Trophoblast cell (in vitro differentiated cells and primary cell): Measurements from ENCODE around the gene TMEM52B.

Experiments
- DNase-seq, 2 donors: peaks; one replicate each; pipeline ENCODE4 v3.0.0-alpha.2; 2016
- H2AFZ ChIP-seq: 2 replicates; pipeline ENCODE4 v1.6.1; 2013; ENCODE audit warnings: low read length, moderate library complexity, mild to moderate bottlenecking; ENCODE audit not compliant: insufficient read depth, poor library complexity
- H2AK5ac ChIP-seq: 2 replicates; pipeline ENCODE4 v1.6.1; 2013; ENCODE audit warnings: mild to moderate bottlenecking, low read length
- H2BK120ac ChIP-seq: 2 replicates; pipeline ENCODE4 v1.6.1; 2013; ENCODE audit warnings: low read length, mild to moderate bottlenecking, moderate library complexity; ENCODE audit not compliant: insufficient read depth, poor library complexity
- H2BK12ac ChIP-seq: 2 replicates; pipeline ENCODE4 v1.6.1; 2013; ENCODE audit warnings: mild to moderate bottlenecking, low read length, moderate library complexity
- H2BK5ac ChIP-seq: 2 replicates; pipeline ENCODE4 v1.6.1; 2013; ENCODE audit warnings: low read length, low read depth, moderate library complexity, mild to moderate bottlenecking; ENCODE audit not compliant: poor library complexity
- H3K14ac ChIP-seq: 2 replicates; pipeline ENCODE4 v1.6.1; 2013; ENCODE audit warnings: mild to moderate bottlenecking, low read length
- H3K18ac ChIP-seq: 2 replicates; pipeline ENCODE4 v1.6.1; 2013; ENCODE audit warnings: mild to moderate bottlenecking, low read length
- H3K23ac ChIP-seq: 2 replicates; pipeline ENCODE4 v1.6.1; 2013; ENCODE audit warnings: low read length
- H3K27ac ChIP-seq: 2 replicates; pipeline ENCODE4 v1.5.1; 2013; ENCODE audit warnings: low read depth, mild to moderate bottlenecking, inconsistent platforms, low read length, moderate library complexity
- H3K27me3 ChIP-seq: 2 replicates; pipeline ENCODE4 v1.6.1; 2013; ENCODE audit warnings: inconsistent platforms, mild to moderate bottlenecking, low read length, moderate library complexity; ENCODE audit not compliant: insufficient read depth
- H3K36me3 ChIP-seq, 2 experiments: 1 replicate in 1 of 2; 2 replicates in 1 of 2; pipeline ENCODE4 v1.6.1; 2013; ENCODE audit warnings: low read length in 2 of 2, mild to moderate bottlenecking in 2 of 2, moderate library complexity in 1 of 2; ENCODE audit not compliant: insufficient read depth in 2 of 2, control insufficient read depth in 1 of 2
- H3K4ac ChIP-seq: 2 replicates; pipeline ENCODE4 v1.6.1; 2013; ENCODE audit warnings: low read depth, mild to moderate bottlenecking, low read length, moderate library complexity
- H3K4me1 ChIP-seq, 2 experiments: 1 replicate in 1 of 2; 2 replicates in 1 of 2; pipeline ENCODE4 v1.6.1; 2013; ENCODE audit warnings: low read length in 2 of 2, mild to moderate bottlenecking in 2 of 2, moderate library complexity in 1 of 2; ENCODE audit not compliant: insufficient read depth in 2 of 2, control insufficient read depth in 1 of 2
- H3K4me2 ChIP-seq: 2 replicates; pipeline ENCODE4 v1.6.1; 2013; ENCODE audit warnings: inconsistent platforms, mild to moderate bottlenecking, low read length, moderate library complexity
- H3K4me3 ChIP-seq: 2 replicates; pipeline ENCODE4 v1.5.1; 2013; ENCODE audit warnings: mild to moderate bottlenecking, low read depth, low read length, inconsistent platforms
- H3K79me1 ChIP-seq: one replicate; pipeline ENCODE4 v1.6.1; 2013; ENCODE audit warnings: low read length
- H3K79me2 ChIP-seq: 2 replicates; pipeline ENCODE4 v1.6.1; 2013; ENCODE audit warnings: low read length, mild to moderate bottlenecking; ENCODE audit not compliant: control insufficient read depth, insufficient read depth, poor library complexity
- H3K9ac ChIP-seq: 2 replicates; pipeline ENCODE4 v1.6.1; 2013; ENCODE audit warnings: mild to moderate bottlenecking, low read length
- H3K9me3 ChIP-seq: 2 replicates; pipeline ENCODE4 v1.6.1; 2013; ENCODE audit warnings: low read depth, mild to moderate bottlenecking, control low read depth, inconsistent platforms, low read length; ENCODE audit not compliant: insufficient read depth
- H4K12ac ChIP-seq: 2 replicates; pipeline ENCODE4 v1.6.1; 2013; ENCODE audit warnings: low read depth, mild to moderate bottlenecking, low read length, moderate library complexity
- H4K8ac ChIP-seq: 2 replicates; pipeline ENCODE4 v1.6.1; 2013; ENCODE audit warnings: low read depth, mild to moderate bottlenecking, low read length, moderate library complexity
- H4K91ac ChIP-seq: one replicate; pipeline ENCODE4 v1.6.1; 2013; ENCODE audit warnings: low read depth, mild to moderate bottlenecking, low read length, moderate library complexity
- WGBS: extraction: QIAGEN DNeasy Blood & Tissue Kit; methylation state at CpG from one replicate; pipeline ENCODE4 v1.1.7; 2013; ENCODE audit warnings: missing lambda C conversion rate; ENCODE audit not compliant: insufficient read length, insufficient coverage; ENCODE audit errors: extremely low coverage; 5-methylcytosine and 5-hydroxymethylcytosine counted together

The TMEM52B gene

DNA sequence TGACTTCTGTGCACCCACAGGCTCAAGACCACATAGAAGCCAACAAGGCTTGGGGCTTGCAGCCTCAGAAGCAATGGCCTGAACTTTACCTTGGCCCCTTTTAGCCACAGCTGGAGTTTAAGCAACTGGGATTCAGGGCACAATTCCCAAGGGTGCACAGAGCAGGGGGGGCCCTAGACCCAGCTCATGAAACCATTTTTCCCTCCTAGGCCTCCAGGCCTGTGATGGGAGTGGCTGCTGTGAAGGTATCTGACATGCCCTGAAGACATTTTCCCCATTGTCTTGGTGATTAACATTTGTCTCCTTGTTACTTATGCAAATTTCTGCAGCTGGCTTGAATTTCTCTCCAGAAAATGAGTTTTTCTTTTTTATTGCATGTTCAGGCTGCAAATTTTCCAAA, 55.7 kb downstream of the TMEM52B start:
- no peaks in the 10 kb centered on the region for H3K4me1 ChIP-seq
- H2AFZ ChIP-seq = no peak overlapping the region
- no peak overlapping the region for H2BK120ac ChIP-seq
- H3K27ac ChIP-seq = no peak overlapping the region
- no peak overlapping the region for H3K4me3 ChIP-seq
- H3K79me2 ChIP-seq = no peaks in the 10 kb centered on the region
- H2BK12ac ChIP-seq = no peak overlapping the region
- H3K27me3 ChIP-seq = no peaks in the 10 kb centered on the region
- no peak overlapping the region for H3K14ac ChIP-seq
- no peak overlapping the region for H3K4me2 ChIP-seq
- H3K36me3 ChIP-seq = no peaks in the 10 kb centered on the region
- no peaks in the 10 kb centered on the region for H3K79me1 ChIP-seq
- H3K9ac ChIP-seq = no peak overlapping the region
- no peak overlapping the region for H3K23ac ChIP-seq
- peaks cover 10% of the 10 kb centered on the region for H3K9me3 ChIP-seq
- no peak overlapping the region for H4K12ac ChIP-seq
- no peak overlapping the region for H3K18ac ChIP-seq
- no peak for DNase-seq
- no peak overlapping the region for H4K8ac ChIP-seq
- H4K91ac ChIP-seq = no peak overlapping the region
- no peak overlapping the region for H2BK5ac ChIP-seq
- H3K4ac ChIP-seq = no peak overlapping the region
- H2AK5ac ChIP-seq = no peak overlapping the region

GRCh38 chr12:10235761-10236631, 57.2 kb downstream of the TMEM52B start:
- H3K4me3 ChIP-seq = no peak overlapping the region
- no peak overlapping the region for H4K12ac ChIP-seq
- no peaks in the 10 kb centered on the region for H3K27me3 ChIP-seq
- H3K4me2 ChIP-seq = no peak overlapping the region
- no peak overlapping the region for H4K8ac ChIP-seq
- no peaks in the 10 kb centered on the region for H3K79me2 ChIP-seq
- no peak overlapping the region for H3K4ac ChIP-seq
- H3K23ac ChIP-seq = no peak overlapping the region
- no peak overlapping the region for H3K14ac ChIP-seq
- peak in 1 of 2 donors; percentile 73 for DNase-seq
- H2AFZ ChIP-seq = no peak overlapping the region
- no peaks in the 10 kb centered on the region for H3K79me1 ChIP-seq
- no peak overlapping the region for H4K91ac ChIP-seq
- no peak overlapping the region for H3K27ac ChIP-seq
- H2BK12ac ChIP-seq = no peak overlapping the region
- peaks cover 10% of the 10 kb centered on the region for H3K9me3 ChIP-seq
- H3K4me1 ChIP-seq = no peaks in the 10 kb centered on the region
- H2BK120ac ChIP-seq = no peak overlapping the region
- H2BK5ac ChIP-seq = no peak overlapping the region
- no peak overlapping the region for H3K9ac ChIP-seq
- WGBS = no CpG with 5 or more reads among the region's 4 CpGs
- no peak overlapping the region for H2AK5ac ChIP-seq
- H3K18ac ChIP-seq = no peak overlapping the region
- no peaks in the 10 kb centered on the region for H3K36me3 ChIP-seq

DNA sequence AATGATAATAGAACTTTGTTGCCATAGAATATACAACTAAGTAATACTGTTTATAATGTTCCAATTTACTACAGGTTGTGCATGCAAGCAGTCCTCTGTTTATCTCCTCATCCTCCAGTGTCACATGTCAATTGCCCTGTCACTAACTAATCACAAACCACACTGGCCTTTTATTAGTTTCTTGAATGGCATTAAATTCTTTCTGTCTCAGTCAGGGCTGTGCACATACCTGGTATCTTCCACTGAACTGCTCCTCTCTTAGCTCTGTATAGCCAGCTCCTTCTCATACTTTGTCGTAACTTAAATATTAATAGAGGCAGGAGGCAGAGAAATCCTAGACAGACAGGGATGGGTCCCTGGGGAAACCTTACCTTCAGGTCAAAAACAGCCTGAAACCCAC, 57.9 kb downstream of the TMEM52B start:
- H3K4me2 ChIP-seq = no peak overlapping the region
- H3K18ac ChIP-seq = no peak overlapping the region
- H3K79me2 ChIP-seq = no peaks in the 10 kb centered on the region
- no peak overlapping the region for H3K4me3 ChIP-seq
- H3K23ac ChIP-seq = no peak overlapping the region
- H3K27ac ChIP-seq = no peak overlapping the region
- H4K12ac ChIP-seq = no peak overlapping the region
- no peak overlapping the region for H3K4ac ChIP-seq
- no peaks in the 10 kb centered on the region for H3K4me1 ChIP-seq
- WGBS = no CpG with 5 or more reads among the region's 1 CpG
- no peak overlapping the region for H3K14ac ChIP-seq
- H2BK120ac ChIP-seq = no peak overlapping the region
- no peak overlapping the region for H2AK5ac ChIP-seq
- no peak overlapping the region for H2BK12ac ChIP-seq
- H3K9ac ChIP-seq = no peak overlapping the region
- no peak for DNase-seq
- no peaks in the 10 kb centered on the region for H3K27me3 ChIP-seq
- no peak overlapping the region for H2AFZ ChIP-seq
- no peak overlapping the region for H4K8ac ChIP-seq
- H2BK5ac ChIP-seq = no peak overlapping the region
- H3K36me3 ChIP-seq = no peaks in the 10 kb centered on the region
- no peak overlapping the region for H4K91ac ChIP-seq
- no peaks in the 10 kb centered on the region for H3K79me1 ChIP-seq
- H3K9me3 ChIP-seq = peaks cover 10% of the 10 kb centered on the region

DNA sequence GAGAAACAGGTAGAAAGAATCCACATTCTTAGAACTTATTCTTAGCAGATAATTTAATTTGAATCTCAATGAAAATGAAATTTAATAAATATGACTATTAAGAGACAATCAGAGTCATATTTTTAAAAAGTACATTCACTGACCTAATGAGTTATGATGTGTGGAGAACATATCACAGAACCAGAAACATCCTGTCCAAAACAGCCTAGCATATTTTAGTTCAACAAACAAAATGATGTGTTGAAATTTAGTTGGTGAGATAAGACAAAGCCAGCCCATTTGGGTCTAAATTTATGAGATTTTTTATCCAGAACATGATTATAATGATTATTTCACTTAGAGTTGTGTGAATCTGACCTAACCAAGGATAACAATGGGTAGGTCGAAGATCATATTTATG, 59.7 kb downstream of the TMEM52B start:
- no CpG with 5 or more reads among the region's 1 CpG for WGBS
- H3K4me1 ChIP-seq = no peaks in the 10 kb centered on the region
- H3K14ac ChIP-seq = no peak overlapping the region
- H3K79me2 ChIP-seq = no peaks in the 10 kb centered on the region
- no peak overlapping the region for H2BK12ac ChIP-seq
- H3K4me3 ChIP-seq = no peak overlapping the region
- no peak overlapping the region for H3K4ac ChIP-seq
- H3K9me3 ChIP-seq = peaks cover 10% of the 10 kb centered on the region
- H3K36me3 ChIP-seq = no peaks in the 10 kb centered on the region
- H3K79me1 ChIP-seq = no peaks in the 10 kb centered on the region
- no peak overlapping the region for H2AK5ac ChIP-seq
- H3K27ac ChIP-seq = no peak overlapping the region
- H4K8ac ChIP-seq = no peak overlapping the region
- no peak overlapping the region for H2BK120ac ChIP-seq
- H4K91ac ChIP-seq = no peak overlapping the region
- no peak overlapping the region for H3K9ac ChIP-seq
- H3K18ac ChIP-seq = no peak overlapping the region
- no peaks in the 10 kb centered on the region for H3K27me3 ChIP-seq
- no peak overlapping the region for H4K12ac ChIP-seq
- H2BK5ac ChIP-seq = no peak overlapping the region
- H2AFZ ChIP-seq = no peak overlapping the region
- no peak for DNase-seq
- H3K4me2 ChIP-seq = no peak overlapping the region
- H3K23ac ChIP-seq = no peak overlapping the region
